Inflammatory macrophage treated with lipopolysaccharide for 1 hour (primary cell): ENCODE measurements around the gene SLC27A2.

ENCODE experiments used
- DNase-seq, 2 donors: peaks; one replicate each; pipeline ENCODE4 v3.0.0-alpha.2; 2020 to 2022

The SLC27A2 gene

GRCh38 chr15:50192926-50193620, 11.1 kb downstream of the SLC27A2 start:
- no peak for DNase-seq

DNA sequence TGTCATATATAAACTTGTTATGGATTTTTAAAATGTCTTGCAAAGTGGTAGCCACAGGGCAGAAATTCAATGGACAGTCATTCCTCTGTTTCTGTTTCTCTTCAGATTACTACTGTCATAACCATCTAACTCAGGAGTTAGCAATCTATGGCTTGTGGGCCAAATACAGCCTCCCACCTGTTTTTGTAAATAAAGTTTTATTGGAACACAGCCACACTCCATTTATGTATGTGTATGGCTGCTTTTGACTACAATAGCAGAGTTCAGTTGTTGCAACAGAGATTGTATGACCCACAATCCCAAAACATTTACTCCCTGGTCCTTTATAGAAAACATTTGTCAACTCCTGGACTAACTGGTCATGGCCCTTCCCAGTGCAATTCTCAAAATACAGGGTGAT, 20.0 kb downstream of the SLC27A2 start:
- no peak for DNase-seq

DNA sequence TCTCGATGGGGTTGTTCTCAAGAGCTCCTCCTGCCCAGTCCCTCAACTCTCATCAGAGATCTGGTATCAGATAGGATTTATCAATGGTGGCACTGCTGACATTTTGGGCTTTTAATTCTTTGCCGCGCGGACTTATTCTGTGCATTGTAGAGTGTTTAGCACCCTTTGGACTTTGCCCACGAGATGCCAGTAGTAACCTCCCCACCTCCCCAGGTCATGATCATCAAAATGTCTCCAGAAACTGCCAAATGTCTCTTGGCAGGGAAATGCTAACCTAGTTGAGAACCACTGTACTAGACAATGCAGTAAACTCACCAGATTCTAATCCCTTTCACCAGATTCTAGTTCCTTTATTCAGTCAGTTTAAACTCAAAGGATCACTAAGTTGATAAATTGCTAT, 24.0 kb downstream of the SLC27A2 start:
- no peak for DNase-seq

GRCh38 chr15:50209809-50210208, 27.8 kb downstream of the SLC27A2 start:
- DNase-seq: no peak

DNA sequence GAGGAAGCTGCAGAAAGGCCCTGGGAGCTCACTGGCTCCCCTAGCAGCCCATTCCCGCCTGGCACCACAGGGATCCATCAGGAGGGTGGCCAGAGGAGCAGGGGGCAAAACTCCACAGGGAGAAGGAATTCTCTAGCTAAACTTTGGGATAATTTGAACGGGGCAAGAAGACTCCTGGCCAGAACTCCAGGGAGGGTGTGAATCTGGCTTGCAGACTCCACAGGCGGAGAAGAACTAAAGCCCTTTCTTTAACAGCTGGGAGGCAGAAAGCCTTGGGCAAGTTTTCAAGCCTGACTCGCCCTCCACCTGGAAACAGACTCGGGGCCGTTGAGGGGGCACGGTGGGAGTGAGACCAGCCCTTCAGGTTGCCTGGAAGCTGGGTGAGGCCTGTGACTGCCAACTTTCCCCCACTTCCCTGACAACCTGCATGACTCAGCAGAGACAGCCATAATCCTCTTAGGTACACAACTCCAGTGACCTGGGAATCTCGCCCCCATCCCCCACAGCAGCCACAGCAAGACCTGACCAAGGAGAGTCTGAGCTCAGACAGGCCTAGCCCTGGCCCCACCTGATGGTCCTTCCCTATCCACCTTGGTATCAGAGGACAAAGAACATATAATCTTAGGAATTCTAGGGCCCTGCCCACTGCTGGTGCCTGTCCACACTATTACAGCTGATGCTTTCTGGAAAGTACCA, 28.6 kb downstream of the SLC27A2 start:
- DNase-seq: no peak

DNA sequence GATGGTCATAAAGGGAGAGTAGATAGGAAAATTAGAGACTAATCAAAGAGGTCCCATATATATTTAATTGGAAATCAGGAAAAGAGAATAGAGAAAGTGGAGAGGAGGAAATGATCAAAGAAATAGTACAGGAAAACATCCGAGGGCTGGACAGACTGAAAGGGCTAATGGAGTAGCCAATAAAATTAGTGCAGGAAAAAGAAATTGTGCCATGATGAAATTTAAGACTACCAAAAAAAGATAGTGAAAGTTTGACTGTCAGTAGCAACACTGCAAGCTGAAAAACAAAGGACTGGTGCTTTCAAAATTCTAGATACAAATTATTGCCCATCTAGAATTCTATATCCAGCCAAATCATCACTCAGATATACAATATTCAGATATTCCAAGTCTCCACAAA, 36.3 kb downstream of the SLC27A2 start:
- DNase-seq: no peak

- no peak for DNase-seq
Observed at GRCh38 chr15:50218691-50219090, 36.7 kb downstream of the SLC27A2 start.

DNA sequence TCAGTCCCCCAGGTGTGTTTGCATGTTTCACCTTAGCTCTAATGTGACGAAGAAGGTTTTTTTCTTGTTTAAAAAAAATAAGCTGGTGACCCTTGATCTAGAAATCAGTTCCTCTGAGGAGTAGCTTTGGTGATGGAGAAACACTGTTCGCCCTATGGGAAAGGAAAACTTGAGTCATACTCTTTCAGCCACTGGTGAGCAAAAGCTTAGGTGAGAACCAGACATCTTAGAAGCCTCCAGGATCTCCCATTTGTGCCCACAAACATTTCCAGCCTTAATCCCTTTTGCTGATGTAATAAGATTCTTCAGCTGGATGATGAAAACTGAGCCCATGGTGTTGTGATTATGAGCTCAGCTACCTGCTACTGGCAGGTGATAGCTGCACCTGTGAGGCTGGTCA, 37.8 kb downstream of the SLC27A2 start:
- DNase-seq: no peak

DNA sequence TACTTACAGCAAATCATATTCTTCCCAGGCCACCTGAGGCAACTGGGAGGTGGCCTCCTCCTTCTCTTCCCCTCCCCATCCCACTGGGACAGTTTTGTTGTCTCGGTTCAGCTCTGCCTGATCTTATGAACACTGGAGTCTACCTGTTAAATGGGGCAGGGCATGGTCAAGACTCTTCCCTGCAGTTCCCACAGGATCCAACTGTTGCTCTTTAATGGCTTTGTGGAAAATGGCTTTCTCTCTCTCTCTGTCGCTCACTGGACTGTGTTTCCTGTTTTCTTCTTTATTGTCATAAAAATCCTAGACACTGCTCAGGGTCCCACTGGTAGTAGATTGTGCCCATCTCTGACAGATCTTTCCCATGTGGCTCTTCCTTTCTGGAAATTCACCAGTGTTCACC, 40.2 kb downstream of the SLC27A2 start:
- no peak for DNase-seq

- DNase-seq: no peak
Observed at GRCh38 chr15:50224606-50225005, 42.6 kb downstream of the SLC27A2 start.

- DNase-seq: no peak
Observed at GRCh38 chr15:50225057-50225456, 43.1 kb downstream of the SLC27A2 start.

GRCh38 chr15:50225938-50226337, 43.9 kb downstream of the SLC27A2 start:
- no peak for DNase-seq

GRCh38 chr15:50227076-50227475, 45.1 kb downstream of the SLC27A2 start:
- DNase-seq: no peak

DNA sequence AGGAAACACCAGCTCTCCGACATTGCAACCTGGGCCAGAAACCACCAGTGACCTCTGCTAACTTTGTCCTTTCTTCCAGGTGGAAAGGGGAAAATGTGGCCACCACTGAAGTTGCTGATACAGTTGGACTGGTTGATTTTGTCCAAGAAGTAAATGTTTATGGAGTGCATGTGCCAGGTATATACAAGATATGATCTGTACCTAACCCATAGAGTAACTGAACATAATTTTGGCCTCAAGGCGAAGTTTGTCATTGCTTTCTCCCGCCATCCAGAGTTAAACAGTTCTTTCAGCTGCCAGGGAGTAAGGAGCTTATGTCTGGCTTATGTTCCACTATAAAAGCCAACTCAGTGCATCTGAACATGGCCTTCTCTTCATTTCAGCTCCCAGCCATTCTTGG, 46.9 kb downstream of the SLC27A2 start:
- DNase-seq: no peak

- DNase-seq: no peak
Observed at GRCh38 chr15:50229336-50229735, 47.3 kb downstream of the SLC27A2 start.

GRCh38 chr15:50231761-50232160, 49.8 kb downstream of the SLC27A2 start:
- no peak for DNase-seq

DNA sequence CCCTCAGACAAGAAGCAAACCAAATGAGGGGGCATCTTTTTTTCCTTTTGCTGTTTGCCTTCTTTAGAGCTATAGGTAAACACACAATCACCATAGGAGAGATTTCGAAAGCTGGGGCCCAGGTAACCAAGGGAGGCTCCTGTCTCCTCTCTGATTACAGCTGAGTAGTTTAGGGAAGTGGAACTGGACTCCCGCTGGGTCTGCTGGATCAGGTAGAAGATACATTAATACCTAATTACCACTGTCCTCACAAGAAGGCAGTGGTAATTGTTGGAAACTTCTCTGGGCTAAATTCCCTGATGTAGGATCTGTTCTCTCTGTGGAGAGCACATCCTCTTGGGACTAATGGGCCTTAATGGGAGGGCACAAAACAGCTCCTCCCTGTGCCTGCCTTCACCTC, 50.8 kb downstream of the SLC27A2 start:
- DNase-seq: no peak

DNA sequence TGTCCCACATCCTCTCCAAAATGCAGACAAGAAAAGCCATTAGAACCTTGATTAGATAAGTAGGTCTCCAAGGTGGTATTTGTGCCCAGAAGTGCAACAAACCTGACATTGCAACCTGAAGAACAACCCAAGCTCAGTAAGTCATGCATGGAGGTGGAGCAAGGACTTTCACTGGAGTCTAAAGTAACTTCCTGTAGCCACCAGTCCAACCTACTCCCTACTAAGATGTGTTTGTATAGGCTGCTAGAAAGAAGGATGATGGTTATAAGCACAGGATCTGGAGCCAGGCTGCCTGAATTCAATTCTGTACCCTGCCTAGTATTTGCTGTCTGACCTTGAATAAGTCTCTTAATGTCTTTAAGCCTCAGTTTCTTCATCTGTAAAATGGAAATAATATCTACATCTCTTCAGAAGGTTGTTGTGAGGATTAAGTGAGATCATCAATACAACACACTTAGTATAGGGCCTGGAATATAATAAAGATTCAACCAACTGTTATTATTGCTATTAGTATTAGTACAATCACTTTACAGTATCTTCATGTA, 51.3 kb downstream of the SLC27A2 start:
- no peak for DNase-seq

DNA sequence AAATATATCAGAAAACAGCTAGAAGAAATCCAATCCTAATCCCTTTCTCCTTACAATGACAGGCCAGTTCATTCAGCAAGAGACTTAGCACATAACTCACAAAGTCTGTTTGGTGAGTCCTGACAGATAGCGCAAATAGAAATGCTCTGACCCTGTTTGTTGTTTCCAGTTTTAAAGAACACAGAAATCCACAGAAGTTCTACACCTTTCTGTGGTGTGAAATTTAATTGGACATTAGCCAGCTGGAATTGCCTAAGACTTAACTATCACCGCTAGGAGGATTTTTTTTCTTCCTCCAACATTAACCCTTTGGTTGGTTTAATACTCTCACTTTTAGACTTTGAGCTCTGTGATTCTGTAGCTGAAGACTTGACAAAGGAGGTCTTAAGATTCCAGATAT, 52.8 kb downstream of the SLC27A2 start:
- no peak for DNase-seq

DNA sequence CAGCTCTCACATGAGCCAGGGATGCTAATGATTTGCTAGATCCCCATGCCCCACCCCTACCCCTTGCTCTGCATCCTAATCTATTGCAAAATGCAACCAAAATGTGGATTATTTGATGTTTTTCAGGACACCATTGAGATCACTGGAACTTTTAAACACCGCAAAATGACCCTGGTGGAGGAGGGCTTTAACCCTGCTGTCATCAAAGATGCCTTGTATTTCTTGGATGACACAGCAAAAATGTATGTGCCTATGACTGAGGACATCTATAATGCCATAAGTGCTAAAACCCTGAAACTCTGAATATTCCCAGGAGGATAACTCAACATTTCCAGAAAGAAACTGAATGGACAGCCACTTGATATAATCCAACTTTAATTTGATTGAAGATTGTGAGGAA, 53.8 kb downstream of the SLC27A2 start:
- DNase-seq: no peak

GRCh38 chr15:50236433-50236832, 54.4 kb downstream of the SLC27A2 start:
- no peak for DNase-seq

DNA sequence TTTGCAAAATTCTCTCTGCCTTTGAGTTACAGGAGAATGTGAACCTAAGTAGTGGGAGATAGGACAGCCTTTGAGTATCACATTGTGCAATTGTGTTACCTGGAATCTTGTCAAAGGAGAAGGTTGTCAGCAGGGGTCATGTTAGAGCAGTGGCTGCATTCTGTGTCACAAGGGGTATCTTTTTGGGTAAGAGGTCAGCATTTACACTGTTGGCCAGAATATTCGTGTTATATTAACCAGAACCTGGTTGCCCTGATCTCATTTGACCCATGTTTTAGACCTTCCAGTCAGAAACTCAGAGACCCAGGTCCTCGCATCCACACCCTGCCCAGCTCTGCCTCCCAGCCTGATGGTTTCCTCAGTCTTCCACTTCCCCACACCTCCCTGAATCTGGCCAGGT, 56.3 kb downstream of the SLC27A2 start:
- no peak for DNase-seq

GRCh38 chr15:50241684-50242450, 59.9 kb downstream of the SLC27A2 start:
- no peak for DNase-seq

- DNase-seq: no peak
Observed at GRCh38 chr15:50244153-50244552, 62.2 kb downstream of the SLC27A2 start.
